GM18499 (cell line): ENCODE data around the gene RHOT2.

ENCODE experiments used
- ATAC-seq: cut with Tn5 transposase; IDR thresholded peaks from one replicate; pipeline ENCODE4 v1.9.1; 2021; ENCODE audit warnings: moderate number of reproducible peaks; ENCODE audit not compliant: insufficient read depth, unreplicated experiment

Gene RHOT2

GRCh38 chr16:631808-632358 lies 36.0 kb upstream of the RHOT2 start:
- ATAC-seq, result no peak

- no peak for ATAC-seq
Observed at GRCh38 chr16:632486-633335, 35.2 kb upstream of the RHOT2 start.

- no peak for ATAC-seq
Observed at GRCh38 chr16:633336-634050, 34.4 kb upstream of the RHOT2 start.

- ATAC-seq, result no peak
Observed at GRCh38 chr16:634051-634670, 33.8 kb upstream of the RHOT2 start.

GRCh38 chr16:634996-635395 lies 32.9 kb upstream of the RHOT2 start:
- ATAC-seq, result no peak

- no peak for ATAC-seq
Observed at GRCh38 chr16:635573-636205, 32.2 kb upstream of the RHOT2 start.

GRCh38 chr16:636206-637080 lies 31.5 kb upstream of the RHOT2 start, which contains the start of gene METTL26:
METTL26 (minus strand) TSS chr16:636305; CDS start chr16:636290, 15 bp downstream.
- ATAC-seq, result no peak

GRCh38 chr16:637081-638018 lies 30.6 kb upstream of the RHOT2 start:
- ATAC-seq, result no peak

- no peak for ATAC-seq
Observed at GRCh38 chr16:638034-638543, 29.8 kb upstream of the RHOT2 start.

GRCh38 chr16:638836-639235 lies 29.1 kb upstream of the RHOT2 start:
- ATAC-seq, result no peak

- no peak for ATAC-seq
Observed at GRCh38 chr16:640614-641013, 27.3 kb upstream of the RHOT2 start.

GRCh38 chr16:641326-642188 lies 26.4 kb upstream of the RHOT2 start, which contains the start of gene MCRIP2:
MCRIP2 (plus strand) TSS chr16:641828; CDS start chr16:641992, 164 bp downstream.
- no peak for ATAC-seq

GRCh38 chr16:642189-643049 lies 25.5 kb upstream of the RHOT2 start:
- no peak for ATAC-seq

- ATAC-seq, result no peak
Observed at GRCh38 chr16:643050-643368, 24.9 kb upstream of the RHOT2 start.

GRCh38 chr16:644556-644955 lies 23.4 kb upstream of the RHOT2 start:
- no peak for ATAC-seq
